Smooth muscle cell of the brain vasculature (primary cell): Measurements from ENCODE around the gene NCR3LG1.

Experiments used
- DNase-seq: peaks from one replicate; pipeline ENCODE4 v3.0.0-alpha.2; 2012; ENCODE audit warnings: low read depth, low spot score

The NCR3LG1 gene

GRCh38 chr11:17351510-17352176 lies at the start of gene NCR3LG1:
Gene NCR3LG1 (plus strand): TSS chr11:17351800. CDS start chr11:17351970, 170 bp downstream.
- no peak for DNase-seq

DNA sequence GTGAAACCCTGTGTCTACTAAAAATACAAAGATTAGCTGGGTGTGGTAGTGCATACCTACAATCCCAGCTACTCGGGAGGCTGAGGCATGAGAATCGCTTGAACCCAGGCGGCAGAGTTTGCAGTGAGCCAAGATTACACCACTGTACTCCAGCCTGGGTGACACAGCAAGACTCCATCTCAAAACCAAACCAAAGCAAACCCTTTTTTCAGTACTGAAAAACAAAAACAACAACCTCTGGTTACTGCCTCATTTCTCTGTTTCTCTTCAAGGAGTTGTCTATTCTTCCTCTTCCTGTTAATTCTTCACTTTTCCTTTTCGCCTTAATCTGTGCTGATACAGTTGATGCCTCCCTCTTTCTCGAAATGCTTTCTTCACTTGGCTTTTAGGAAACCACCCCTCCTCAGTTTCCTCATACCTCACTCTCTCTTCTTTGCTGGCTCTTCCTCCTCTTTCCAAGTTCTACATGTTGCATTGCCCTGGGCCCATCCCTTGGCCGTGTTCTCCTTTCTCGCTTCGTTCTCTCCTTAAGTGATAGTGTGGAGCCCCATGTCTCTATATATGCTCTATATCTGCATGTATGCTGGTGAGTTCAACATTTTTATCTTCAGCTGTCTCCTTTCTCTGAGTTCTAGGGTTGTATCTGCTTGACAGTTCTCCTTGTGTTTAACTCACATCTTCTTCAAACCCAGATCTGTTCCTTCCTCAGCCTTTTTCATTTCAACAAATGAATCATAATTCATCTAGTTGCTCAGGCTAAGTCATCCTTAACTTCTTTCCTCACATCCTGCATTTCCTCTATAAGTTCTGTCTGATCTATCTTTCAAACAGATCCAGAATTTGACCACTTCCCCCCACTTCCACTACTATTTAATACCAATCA lies 38.0 kb upstream of the NCR3LG1 start:
- no peak for DNase-seq

DNA sequence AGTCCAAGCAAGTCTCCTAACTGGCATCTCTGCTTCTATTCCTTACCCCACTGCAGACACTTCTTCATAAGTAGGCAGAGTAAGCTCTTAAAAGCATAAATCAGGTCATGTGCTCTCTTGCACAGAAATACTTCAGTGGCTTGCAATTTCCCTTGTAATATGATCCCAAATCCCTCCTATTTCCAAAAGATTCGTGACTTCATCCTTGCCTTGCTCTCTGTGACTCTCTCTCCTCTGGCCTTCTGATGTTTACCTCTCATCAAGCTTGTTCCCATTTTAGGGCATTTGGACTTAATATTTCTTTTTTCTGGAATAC lies 37.4 kb upstream of the NCR3LG1 start:
- peak; percentile 18 for DNase-seq

DNA sequence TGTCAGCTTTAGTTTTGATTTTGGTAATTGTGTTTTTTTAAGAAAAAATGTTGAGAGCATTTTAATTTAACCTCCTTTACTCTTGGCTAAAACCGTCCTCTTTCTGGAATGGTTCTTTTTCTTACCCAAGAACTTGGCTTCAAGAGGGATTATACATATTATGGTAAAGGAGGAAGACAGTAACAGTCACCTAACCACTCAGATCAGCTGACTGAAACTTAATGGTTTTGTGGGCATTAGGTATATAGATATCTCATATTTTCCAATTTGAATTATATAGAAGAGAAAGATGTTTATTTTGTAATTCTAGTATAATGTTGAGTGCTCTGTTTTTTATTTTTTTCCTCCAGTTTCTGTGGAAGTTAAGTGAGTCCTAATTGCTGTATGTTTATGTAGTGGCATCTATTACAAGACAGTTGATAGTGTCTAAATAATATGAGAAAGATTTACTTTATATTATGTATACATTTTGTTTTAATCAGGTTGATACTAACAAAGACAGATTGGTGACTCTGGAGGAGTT lies 36.6 kb upstream of the NCR3LG1 start:
- DNase-seq = no peak

DNA sequence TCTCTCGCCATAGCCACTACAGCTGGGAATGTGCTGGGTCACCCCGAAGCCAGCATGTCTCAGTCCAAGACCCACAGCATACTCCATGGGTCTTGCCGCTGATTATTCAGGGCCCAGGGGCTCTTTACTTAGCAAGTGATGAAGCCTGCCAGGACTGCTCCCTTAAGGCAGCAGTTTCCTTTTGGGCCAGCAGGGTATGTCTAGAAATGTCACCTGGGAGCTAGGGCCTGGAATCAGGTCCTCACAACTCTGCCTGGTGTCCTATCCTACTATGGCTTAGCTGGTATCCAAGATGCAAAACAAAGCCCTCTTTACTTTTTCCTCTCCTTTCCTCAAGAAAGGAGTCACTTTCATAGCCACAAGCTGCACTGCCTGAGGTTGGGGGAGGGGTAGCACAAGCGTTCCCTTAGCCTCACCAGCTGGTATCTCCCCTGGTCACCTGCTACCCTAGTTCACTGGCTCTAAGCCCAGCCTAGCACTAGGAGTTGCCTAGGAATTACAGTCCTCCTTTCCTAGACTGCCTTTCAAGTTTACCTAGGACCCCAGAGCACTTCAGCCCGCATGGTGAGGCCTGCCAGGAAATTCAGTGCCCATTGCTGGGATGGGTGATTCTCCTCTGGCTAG lies 22.6 kb upstream of the NCR3LG1 start:
- no peak for DNase-seq

DNA sequence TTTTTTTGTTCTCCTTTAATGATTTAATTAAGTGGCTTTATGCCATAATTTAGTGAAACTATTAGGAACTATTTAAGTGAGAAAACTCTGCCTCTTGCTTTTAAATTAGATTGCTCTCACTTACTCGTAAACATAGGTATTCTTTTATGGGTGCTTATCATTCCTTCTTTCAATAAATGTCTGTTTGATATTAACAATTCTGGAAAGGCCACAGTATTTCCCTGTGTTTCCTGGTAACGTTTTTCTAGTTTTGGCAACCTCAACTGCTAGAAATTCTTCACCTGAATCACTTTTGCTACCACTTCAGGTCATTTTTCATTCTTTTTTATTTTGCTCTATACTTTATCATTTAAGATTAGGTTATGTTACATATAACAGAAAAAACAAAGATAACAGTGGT lies 19.9 kb upstream of the NCR3LG1 start:
- DNase-seq = no peak

- no peak for DNase-seq
These were observed 17.6 kb upstream of the NCR3LG1 start for GRCh38 chr11:17333799-17334586.

GRCh38 chr11:17343257-17343656 lies 8.3 kb upstream of the NCR3LG1 start:
- DNase-seq = no peak

GRCh38 chr11:17343907-17344306 lies 7.7 kb upstream of the NCR3LG1 start:
- DNase-seq = no peak

DNA sequence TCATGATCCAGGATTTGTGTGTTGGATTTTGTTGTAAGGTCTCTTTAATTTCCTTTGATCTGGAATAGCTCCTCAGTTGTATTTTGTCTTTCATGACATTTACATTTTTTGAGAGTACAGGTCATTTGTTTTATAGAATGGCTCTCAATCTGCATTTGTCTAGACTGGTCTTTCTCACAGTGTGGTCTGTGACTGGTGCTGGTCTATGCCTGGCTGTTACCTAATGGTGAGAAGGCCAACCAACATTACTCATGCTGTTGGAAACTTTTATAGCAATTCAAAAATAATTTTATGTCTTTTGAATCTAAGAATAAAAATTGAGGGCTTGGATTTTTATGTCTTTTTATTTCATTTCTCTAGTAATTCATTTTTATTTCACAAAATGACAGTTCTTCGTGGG lies 3.9 kb upstream of the NCR3LG1 start:
- no peak for DNase-seq

DNA sequence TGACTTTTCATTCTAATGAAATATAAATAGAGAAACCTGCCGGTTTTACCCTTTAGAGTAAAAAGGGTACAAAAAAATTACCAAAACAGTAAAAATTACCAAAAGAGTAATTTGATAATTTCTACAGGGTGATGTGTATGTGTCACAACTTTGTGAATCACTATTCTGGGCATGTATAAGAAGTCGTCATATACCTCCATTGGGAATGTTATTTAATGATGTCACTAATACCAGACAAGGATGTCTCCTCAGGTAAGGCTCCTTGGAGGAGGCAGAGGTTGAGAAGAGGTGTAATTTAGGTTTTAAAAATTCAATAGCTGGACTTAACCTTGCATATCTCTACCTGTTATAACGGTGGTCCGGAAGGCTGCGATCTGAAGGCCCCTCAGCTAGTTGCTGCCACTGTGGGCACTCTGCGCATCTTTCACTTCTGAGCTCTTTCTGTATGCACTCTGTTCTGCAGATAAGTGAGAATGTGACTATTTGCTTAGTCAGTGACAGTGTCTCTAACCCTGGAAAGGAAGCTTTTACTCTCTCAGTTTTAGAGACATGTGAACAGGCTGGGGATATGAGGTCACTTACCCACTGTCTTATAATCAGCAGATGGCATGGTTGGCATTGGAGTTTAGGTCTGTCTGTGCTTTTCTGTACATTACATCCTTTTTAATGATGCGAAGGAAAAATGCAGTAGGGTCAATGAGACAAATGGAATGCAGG lies 987 bp upstream of the NCR3LG1 start:
- no peak for DNase-seq

DNA sequence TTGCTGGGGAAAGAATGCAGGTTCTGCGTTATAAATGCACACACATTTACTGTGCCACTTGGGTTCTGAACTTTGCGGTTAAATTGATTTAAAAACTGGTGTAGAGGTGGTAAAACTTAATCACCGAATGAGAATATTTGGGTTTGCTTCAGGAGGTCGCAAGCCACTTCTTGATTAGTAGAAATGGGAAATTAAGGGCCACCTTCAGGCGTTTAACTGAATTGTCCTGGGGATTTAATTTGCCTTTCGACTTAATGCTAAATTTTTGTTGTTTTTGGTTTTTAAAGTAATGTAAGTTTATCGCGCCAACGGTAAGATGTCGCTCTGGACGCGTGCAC lies 459 bp upstream of the NCR3LG1 start:
- no peak for DNase-seq

GRCh38 chr11:17352950-17353820 lies 1.6 kb downstream of the NCR3LG1 start:
- DNase-seq = no peak

- DNase-seq = no peak
These were observed 2.4 kb downstream of the NCR3LG1 start for GRCh38 chr11:17353821-17354600.

DNA sequence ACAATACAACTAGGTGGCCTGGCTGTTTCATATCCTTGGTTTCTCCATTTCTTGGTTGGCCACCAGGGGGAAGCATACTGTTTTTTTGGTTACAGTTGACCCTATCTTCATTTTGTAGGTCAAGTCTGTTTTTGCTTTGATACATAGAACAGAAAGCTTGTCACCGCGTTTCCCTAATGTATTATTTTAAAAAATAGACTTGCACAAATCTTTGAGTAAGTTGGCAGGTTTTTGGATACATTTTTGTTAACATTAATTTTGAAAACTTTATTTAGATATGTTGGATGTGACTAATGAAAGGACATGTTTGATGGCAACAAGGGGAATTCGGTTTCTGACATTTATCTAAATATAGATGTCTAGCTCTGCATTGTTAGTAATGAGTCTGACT lies 3.0 kb downstream of the NCR3LG1 start:
- no peak for DNase-seq

- no peak for DNase-seq
These were observed 14.9 kb downstream of the NCR3LG1 start for GRCh38 chr11:17366495-17366894.

DNA sequence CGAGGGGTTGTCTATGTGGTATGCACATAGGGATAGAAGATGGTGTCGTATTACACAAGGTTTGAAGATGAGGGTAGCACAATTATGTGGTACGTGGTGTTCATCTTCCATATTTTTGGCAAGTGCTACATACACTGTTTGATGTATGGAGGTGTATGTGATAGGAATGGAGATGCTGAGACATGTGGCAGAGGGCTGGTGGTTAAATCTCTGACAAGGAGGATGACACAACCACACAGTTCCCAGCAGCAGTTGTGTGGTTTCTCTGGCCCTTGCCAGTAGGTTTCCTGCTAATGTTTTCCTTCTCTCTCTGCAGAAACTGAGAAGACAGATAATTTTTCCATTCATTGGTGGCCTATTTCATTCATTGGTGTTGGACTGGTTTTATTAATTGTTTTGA lies 17.0 kb downstream of the NCR3LG1 start:
- DNase-seq = no peak

DNA sequence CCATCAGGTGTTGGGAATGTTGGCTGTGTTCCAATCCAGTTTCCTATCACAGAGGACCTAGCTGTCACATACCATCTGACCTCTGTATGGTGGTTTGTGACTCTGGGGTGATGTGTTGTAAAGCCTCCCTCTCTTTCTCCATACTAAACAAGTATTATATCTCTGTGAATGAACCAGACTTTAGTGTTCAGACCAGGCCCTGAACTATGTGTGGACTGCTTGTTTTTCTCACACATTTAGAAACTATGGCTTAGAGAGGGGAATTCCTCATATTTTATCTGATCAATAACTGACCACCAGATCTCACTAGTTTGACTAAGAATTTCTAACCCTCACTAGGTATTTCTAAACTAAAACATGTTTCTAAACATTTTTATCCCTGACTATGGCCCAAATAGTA lies 17.5 kb downstream of the NCR3LG1 start:
- no peak for DNase-seq

GRCh38 chr11:17369684-17370243 lies 18.2 kb downstream of the NCR3LG1 start:
- no peak for DNase-seq
